Osteoblast (primary cell): ENCODE measurements around the gene GABRB2. TPM values are rescaled to one million over a fixed set of nuclear protein-coding genes. Genes with fewer than 3 reads are reported as not detected.

Experiments
- DNase-seq: peaks from one replicate; pipeline ENCODE4 v3.0.0; 2011; ENCODE audit warnings: low spot score, mixed read lengths; ENCODE audit not compliant: insufficient read length; ENCODE audit errors: missing footprints
- H2AFZ ChIP-seq: 2 replicates; pipeline ENCODE4 v1.6.0; 2011; ENCODE audit warnings: mild to moderate bottlenecking, low read length
- H3K27ac ChIP-seq: 2 replicates; pipeline ENCODE4 v1.5.1; 2011; ENCODE audit warnings: mild to moderate bottlenecking, low read depth, low read length, moderate library complexity
- H3K27me3 ChIP-seq: 2 replicates; pipeline ENCODE4 v1.6.0; 2012; ENCODE audit warnings: mild to moderate bottlenecking, control low read depth, inconsistent platforms, low read length, moderate library complexity; ENCODE audit not compliant: insufficient read depth
- H3K36me3 ChIP-seq: 2 replicates; pipeline ENCODE4 v1.5.1; 2011; ENCODE audit warnings: mild to moderate bottlenecking, low read length, control low read depth, moderate library complexity; ENCODE audit not compliant: insufficient read depth
- H3K4me1 ChIP-seq: 2 replicates; pipeline ENCODE4 v1.5.1; 2011; ENCODE audit warnings: mild to moderate bottlenecking, low read length, control low read depth, moderate library complexity; ENCODE audit not compliant: insufficient read depth
- H3K4me2 ChIP-seq: 2 replicates; pipeline ENCODE4 v1.6.0; 2011; ENCODE audit warnings: mild to moderate bottlenecking, low read length; ENCODE audit not compliant: insufficient read depth
- H3K4me3 ChIP-seq: fragments of 200-600 bp; sonication (generic); 3 replicates; pipeline ENCODE4 v1.5.1; 2012; ENCODE audit warnings: mild to moderate bottlenecking, low read length, inconsistent platforms; ENCODE audit not compliant: insufficient read depth
- H3K79me2 ChIP-seq: 2 replicates; pipeline ENCODE4 v1.6.0; 2012; ENCODE audit warnings: mild to moderate bottlenecking, low read length, control low read depth, inconsistent platforms; ENCODE audit not compliant: insufficient read depth
- H3K9me3 ChIP-seq: 2 replicates; pipeline ENCODE4 v1.5.1; 2011; ENCODE audit warnings: low read depth, low read length, control low read depth
- H4K20me1 ChIP-seq: 2 replicates; pipeline ENCODE4 v1.6.0; 2012; ENCODE audit warnings: mild to moderate bottlenecking, low read length, control low read depth; ENCODE audit not compliant: insufficient read depth
- CTCF ChIP-seq: IDR thresholded peaks from 2 replicates; pipeline ENCODE4 v1.5.1; 2011; ENCODE audit warnings: mild to moderate bottlenecking, low read depth, low read length, moderate library complexity; ENCODE audit errors: extremely low read depth
- total RNA-seq: library from RNA; depleted of rRNA; stranded (reverse); fragments of >200 nt; gene quantifications from 2 replicates; pipeline ENCODE4 v1.2.3, GENCODE V29; 2012

Gene GABRB2
- total RNA-seq, 1 donor = 0.72 TPM

DNA sequence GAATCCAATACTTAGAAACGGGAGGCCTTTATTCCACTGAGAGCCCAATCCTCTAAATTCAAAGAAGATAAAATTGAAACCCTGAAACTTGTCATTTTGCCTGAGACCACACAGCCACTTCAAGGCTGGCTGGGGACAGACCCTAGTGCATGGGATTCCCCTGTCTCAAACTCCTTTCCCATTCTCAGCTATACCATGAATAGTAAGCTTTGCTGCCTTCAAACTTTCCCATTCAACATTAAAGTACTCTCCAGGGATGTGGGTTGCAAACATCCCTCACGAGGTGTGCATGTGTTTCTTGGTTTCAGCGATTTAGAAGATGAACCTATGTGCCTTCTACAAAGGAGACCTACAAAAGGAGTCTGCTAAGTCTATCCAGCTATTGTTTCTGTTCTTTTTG is 64.6 kb downstream of the GABRB2 start:
- Histone ChIP-seq H3K4me1 (no peaks in the 10 kb centered on the region), H3K9me3 (no peaks in the 10 kb centered on the region), H3K36me3 (no peaks in the 10 kb centered on the region), H3K79me2 (no peaks in the 10 kb centered on the region), H4K20me1 (no peaks in the 10 kb centered on the region), H3K4me3 (no peak overlapping the region), H2AFZ (no peak overlapping the region), H3K27ac (no peak overlapping the region), H3K27me3 (no peaks in the 10 kb centered on the region), H3K4me2 (no peak overlapping the region)
- DNase-seq = no peak
- no peak for TF ChIP-seq CTCF

DNA sequence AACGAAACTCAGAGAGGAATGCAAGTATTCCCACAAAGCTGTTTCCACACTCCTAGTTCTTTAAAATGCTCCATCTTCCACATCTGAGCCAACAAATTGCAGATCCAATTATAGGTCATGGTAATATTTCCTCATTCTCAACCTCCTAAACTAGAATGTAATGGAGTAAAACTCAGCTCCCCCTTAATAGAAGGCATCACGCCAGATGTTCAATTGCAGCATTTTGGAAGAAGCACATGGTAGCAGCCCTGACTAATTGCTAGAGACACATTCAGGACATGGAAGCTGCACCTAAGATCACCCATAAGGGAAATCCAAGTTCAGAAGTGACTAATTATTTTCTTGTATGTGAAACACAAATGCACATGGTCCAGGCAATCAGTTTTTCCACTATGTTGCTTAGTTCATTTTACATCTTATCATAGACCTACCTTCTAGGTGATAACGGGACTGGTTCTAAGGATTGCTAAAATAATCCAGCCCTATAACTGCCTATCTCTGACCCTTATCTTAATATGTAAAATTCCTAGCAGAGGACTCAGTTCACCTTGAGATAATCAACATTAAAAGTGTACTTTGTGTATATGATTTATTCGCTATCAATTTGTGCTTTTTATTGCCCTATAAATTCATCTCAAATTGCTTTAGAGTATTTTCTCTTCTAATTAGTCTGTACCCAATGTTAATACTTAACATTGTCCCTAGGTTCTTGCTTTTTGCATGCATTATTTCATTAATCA is 75.1 kb downstream of the GABRB2 start:
- Histone ChIP-seq H3K4me2 (no peak overlapping the region), H3K9me3 (peaks cover 2% of the 10 kb centered on the region), H4K20me1 (no peaks in the 10 kb centered on the region), H3K79me2 (no peaks in the 10 kb centered on the region), H3K36me3 (no peaks in the 10 kb centered on the region), H3K27ac (no peak overlapping the region), H3K4me3 (no peak overlapping the region), H2AFZ (no peak overlapping the region), H3K27me3 (no peaks in the 10 kb centered on the region), H3K4me1 (no peaks in the 10 kb centered on the region)
- TF ChIP-seq CTCF = no peak
- DNase-seq = no peak

GRCh38 chr5:161467703-161468102 is 78.8 kb downstream of the GABRB2 start:
- H4K20me1 ChIP-seq = no peaks in the 10 kb centered on the region
- DNase-seq = no peak
- no peak overlapping the region for H2AFZ ChIP-seq
- H3K27ac ChIP-seq = no peak overlapping the region
- H3K4me1 ChIP-seq = no peaks in the 10 kb centered on the region
- H3K36me3 ChIP-seq = no peaks in the 10 kb centered on the region
- no peaks in the 10 kb centered on the region for H3K79me2 ChIP-seq
- no peak for TF ChIP-seq CTCF
- peaks cover 2% of the 10 kb centered on the region for H3K9me3 ChIP-seq
- no peak overlapping the region for H3K4me3 ChIP-seq
- no peak overlapping the region for H3K4me2 ChIP-seq
- no peaks in the 10 kb centered on the region for H3K27me3 ChIP-seq

- Histone ChIP-seq H3K4me1 (no peaks in the 10 kb centered on the region), H3K27ac (no peak overlapping the region), H3K9me3 (no peaks in the 10 kb centered on the region), H3K4me3 (no peak overlapping the region), H3K27me3 (no peaks in the 10 kb centered on the region), H3K4me2 (no peak overlapping the region), H2AFZ (no peak overlapping the region), H4K20me1 (no peaks in the 10 kb centered on the region), H3K79me2 (no peaks in the 10 kb centered on the region), H3K36me3 (no peaks in the 10 kb centered on the region)
- no peak for TF ChIP-seq CTCF
- DNase-seq = no peak
These were observed 85.8 kb downstream of the GABRB2 start for GRCh38 chr5:161460741-161461140.
